HG03432 (cell line): ENCODE results near the gene SUGP1.

Experiments used
- ATAC-seq: cut with Tn5 transposase; IDR thresholded peaks from one replicate; pipeline ENCODE4 v1.9.1; 2021; ENCODE audit warnings: mild to moderate bottlenecking, moderate library complexity; ENCODE audit not compliant: unreplicated experiment

The SUGP1 gene

DNA sequence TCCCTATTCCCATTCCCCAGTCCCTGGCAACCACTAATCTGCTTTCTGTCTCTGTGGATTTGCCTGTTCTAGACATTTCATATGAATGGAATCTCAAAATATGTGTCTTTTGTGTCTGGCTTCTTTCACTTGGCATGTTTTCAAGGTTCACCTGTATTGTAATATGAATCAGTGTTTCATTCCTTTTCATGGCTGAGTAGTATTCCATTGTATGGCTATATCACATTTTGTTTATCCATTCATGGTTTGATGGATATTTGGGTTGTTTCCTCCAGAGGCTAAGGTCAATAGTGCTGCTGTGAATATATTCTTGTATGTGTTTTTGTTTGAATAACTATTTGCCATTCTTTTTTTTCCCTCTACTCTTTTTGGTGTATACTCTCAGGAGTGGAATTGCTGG lies 84.1 kb downstream of the SUGP1 start:
- no peak for ATAC-seq

GRCh38 chr19:19234220-19234816 lies 86.0 kb downstream of the SUGP1 start:
- no peak for ATAC-seq

DNA sequence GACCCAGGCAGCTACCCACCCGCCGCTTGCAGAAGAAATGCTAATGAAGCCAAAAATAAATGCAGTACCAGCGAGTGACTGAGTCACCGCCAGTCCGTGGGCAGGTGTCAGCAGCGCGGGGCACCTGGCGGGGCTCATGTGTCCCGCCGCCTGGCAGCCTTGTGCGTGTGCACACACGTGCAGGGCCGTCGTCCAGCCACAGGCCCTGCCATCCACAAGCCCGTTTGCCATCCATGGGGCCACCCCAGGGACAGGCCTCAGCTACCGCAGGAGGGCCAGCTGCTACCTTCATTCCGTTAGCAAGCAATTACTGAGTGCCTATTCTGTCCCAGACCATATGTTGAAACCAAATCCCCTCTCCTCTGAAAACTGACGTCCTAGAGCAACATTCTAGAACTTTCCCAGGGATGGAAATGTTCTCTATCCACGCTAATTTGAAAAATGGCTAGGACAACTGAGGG lies 88.0 kb downstream of the SUGP1 start:
- no peak for ATAC-seq

DNA sequence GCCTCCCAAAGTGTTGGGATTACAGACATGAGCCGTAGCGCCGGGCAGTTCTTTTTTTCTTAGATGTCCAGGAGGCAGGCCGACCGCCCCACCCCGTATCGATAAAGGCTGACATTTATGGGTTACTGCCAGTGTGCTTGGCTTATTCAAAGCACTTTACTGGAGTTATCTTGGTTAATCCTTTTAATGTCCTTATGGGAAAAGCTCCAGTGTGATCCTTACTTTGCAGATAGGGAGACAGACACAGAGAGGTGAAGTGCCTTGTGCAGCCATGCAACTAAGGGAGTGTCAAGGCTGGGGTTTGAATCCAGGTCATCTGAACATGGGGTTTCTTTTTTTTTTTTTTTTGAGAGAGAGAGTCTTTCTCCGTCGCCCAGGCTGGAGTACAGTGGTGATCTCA lies 89.3 kb downstream of the SUGP1 start:
- no peak for ATAC-seq

GRCh38 chr19:19229701-19230100 lies 90.6 kb downstream of the SUGP1 start:
- no peak for ATAC-seq

GRCh38 chr19:19227217-19227616 lies 93.1 kb downstream of the SUGP1 start:
- ATAC-seq = no peak

DNA sequence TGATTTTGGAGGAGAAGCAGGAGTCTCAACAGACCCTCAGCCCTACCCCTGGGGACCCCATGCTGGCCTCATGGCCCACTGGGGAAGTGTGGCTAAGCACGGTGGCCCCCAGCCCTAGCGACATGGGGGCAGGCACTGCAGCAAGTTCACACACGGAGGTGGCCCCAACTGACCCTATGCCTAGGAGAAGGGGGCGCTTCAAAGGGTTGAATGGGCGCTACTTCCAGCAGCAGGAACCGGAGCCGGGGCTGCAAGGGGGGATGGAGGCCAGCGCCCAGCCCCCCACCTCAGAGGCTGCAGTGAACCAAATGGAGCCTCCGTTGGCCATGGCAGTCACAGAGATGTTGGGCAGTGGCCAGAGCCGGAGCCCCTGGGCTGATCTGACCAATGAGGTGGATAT lies 93.6 kb downstream of the SUGP1 start:
- no peak for ATAC-seq

DNA sequence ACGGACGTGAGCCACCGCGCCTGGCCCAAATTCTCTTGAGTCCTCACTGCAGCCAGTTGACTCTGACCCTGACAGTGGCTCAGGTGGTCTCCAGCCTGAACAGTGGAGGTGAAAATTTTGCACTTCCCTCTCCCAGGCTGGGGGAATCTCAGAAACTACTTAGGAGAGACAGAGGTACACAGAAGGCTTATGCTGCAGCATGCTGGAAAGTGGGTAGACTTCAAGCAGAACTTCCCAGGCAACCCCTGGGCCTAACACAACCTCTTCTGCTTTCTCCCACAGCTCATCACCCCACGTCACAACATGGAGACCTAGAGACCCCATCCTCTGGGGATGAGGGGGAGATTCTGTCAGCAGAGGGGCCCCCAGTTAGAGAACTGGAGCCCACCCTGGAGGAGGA lies 94.1 kb downstream of the SUGP1 start:
- no peak for ATAC-seq
